GM23248 (cell line): ENCODE results near the gene TSEN2. TPM values are rescaled to one million over a fixed set of nuclear protein-coding genes. Genes with fewer than 3 reads are reported as not detected.

Experiments used
- DNase-seq: peaks from one replicate; pipeline ENCODE4 v3.0.0-alpha.2; 2015
- H2AFZ ChIP-seq: fragments of 200-600 bp; sonication (generic); 2 replicates; pipeline ENCODE4 v1.6.1; 2016; ENCODE audit warnings: antibody characterized with exemption
- H3F3A ChIP-seq: fragments of 200-600 bp; sonication (generic); 2 replicates; pipeline ENCODE4 v1.6.1; 2016; ENCODE audit warnings: mild to moderate bottlenecking, antibody characterized with exemption, mixed run types; ENCODE audit not compliant: insufficient read depth
- H3K27ac ChIP-seq: fragments of 200-600 bp; sonication (generic); 2 replicates; pipeline ENCODE4 v1.5.1; 2016; ENCODE audit warnings: mild to moderate bottlenecking
- H3K27me3 ChIP-seq: fragments of 200-600 bp; sonication (generic); replicated peaks from 2 replicates; pipeline ENCODE4 v1.6.1; 2016; ENCODE audit warnings: mild to moderate bottlenecking; ENCODE audit not compliant: insufficient read depth
- H3K36me3 ChIP-seq: fragments of 200-600 bp; sonication (generic); 2 replicates; pipeline ENCODE4 v1.6.1; 2016; ENCODE audit warnings: low read depth, mild to moderate bottlenecking
- H3K4me1 ChIP-seq: fragments of 200-600 bp; sonication (generic); 2 replicates; pipeline ENCODE4 v1.6.1; 2016; ENCODE audit warnings: mild to moderate bottlenecking; ENCODE audit not compliant: insufficient read depth
- H3K4me2 ChIP-seq: fragments of 200-600 bp; sonication (generic); one replicate; pipeline ENCODE4 v1.6.1; 2016; ENCODE audit warnings: mild to moderate bottlenecking; ENCODE audit not compliant: unreplicated experiment
- H3K4me3 ChIP-seq: fragments of 200-600 bp; sonication (generic); 2 replicates; pipeline ENCODE4 v1.5.1; 2016; ENCODE audit warnings: mild to moderate bottlenecking
- H3K79me2 ChIP-seq: fragments of 200-600 bp; sonication (generic); 2 replicates; pipeline ENCODE4 v1.6.1; 2016; ENCODE audit warnings: mild to moderate bottlenecking; ENCODE audit not compliant: insufficient read depth
- H3K9ac ChIP-seq: fragments of 200-600 bp; sonication (generic); 2 replicates; pipeline ENCODE4 v1.6.1; 2016; ENCODE audit warnings: mild to moderate bottlenecking
- H3K9me2 ChIP-seq: fragments of 200-600 bp; sonication (generic); 2 replicates; pipeline ENCODE4 v1.6.1; 2016; ENCODE audit warnings: mixed run types, mild to moderate bottlenecking, moderate library complexity; ENCODE audit not compliant: insufficient read depth
- H3K9me3 ChIP-seq: fragments of 200-600 bp; sonication (generic); one replicate; pipeline ENCODE4 v1.6.1; 2017; ENCODE audit warnings: low read depth
- H4K20me1 ChIP-seq: fragments of 200-600 bp; sonication (generic); 2 replicates; pipeline ENCODE4 v1.6.0; 2016; ENCODE audit not compliant: insufficient read depth
- EZH2 ChIP-seq: fragments of 200-600 bp; sonication (generic); IDR thresholded peaks from 2 replicates; pipeline ENCODE4 v1.6.1; 2018; ENCODE audit warnings: antibody characterized with exemption, mild to moderate bottlenecking; ENCODE audit not compliant: insufficient read depth, poor library complexity, severe bottlenecking
- EZH2phosphoT487 ChIP-seq: fragments of 200-600 bp; sonication (generic); IDR thresholded peaks from 2 replicates; pipeline ENCODE4 v1.6.1; 2018; ENCODE audit warnings: antibody characterized with exemption, moderate library complexity, mild to moderate bottlenecking, low read depth; ENCODE audit not compliant: insufficient read depth
- WGBS, 2 experiments: methylation state at CpG; one replicate each; pipeline ENCODE4 v1.1.6; 2015 to 2017; ENCODE audit warnings: low lambda C conversion rate in 2 of 2, low coverage in 1 of 2; ENCODE audit errors: missing lambda C conversion rate in 2 of 2; 5-methylcytosine and 5-hydroxymethylcytosine counted together
- in situ Hi-C: fragments of 300-500 bp; cut with MboI; formaldehyde crosslinking; loops from 2 replicates; pipeline ENCODE4 v1.15.0; 2020
- polyA plus RNA-seq: library from polyadenylated mRNA; unstranded; fragments of >200 nt; fragmentation: Nextera tagmentation; extraction: Ambion mirVana; gene quantifications from 2 replicates; pipeline ENCODE4 v1.2.1, GENCODE V29; 2016
- total RNA-seq: library from RNA; depleted of rRNA; stranded (reverse); fragments of >200 nt; shearing (Covaris generic); gene quantifications from 2 replicates; pipeline ENCODE4 v1.2.3, GENCODE V29; 2014

TSEN2 gene
- total and polyA plus RNA-seq, 2 experiments from 2014 or later, result 9.6 to 13.6 TPM

DNA sequence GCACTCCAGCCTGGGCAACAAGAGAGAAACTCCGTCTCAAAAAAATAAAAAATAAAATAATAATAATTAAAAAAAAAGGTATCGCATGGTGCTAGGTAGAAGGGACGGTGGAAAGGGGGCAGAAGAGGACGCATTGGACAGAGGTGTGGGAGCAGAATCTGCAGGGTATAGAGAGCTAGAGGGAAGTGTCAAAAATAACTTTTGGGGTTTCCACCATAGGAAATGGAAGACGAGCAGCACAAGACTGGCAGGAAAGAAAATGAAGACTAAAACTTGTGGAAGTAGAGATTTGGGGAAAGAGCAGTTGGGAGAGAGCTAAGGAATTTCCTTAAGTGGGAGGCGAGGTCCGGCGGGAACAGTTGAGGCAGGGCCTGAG is 72.0 kb downstream of the TSEN2 start:
- H3K9me2 ChIP-seq, result no peaks in the 10 kb centered on the region
- H4K20me1 ChIP-seq, result peaks cover 15% of the 10 kb centered on the region; the same call in 1 of the 2 replicates
- peaks cover 20% of the 10 kb centered on the region for H3K4me1 ChIP-seq
- H3K4me2 ChIP-seq, result peak overlapping the region; percentile 98
- DNase-seq, result no peak
- H3K79me2 ChIP-seq, result peaks cover 40% of the 10 kb centered on the region
- no peaks in the 10 kb centered on the region for H3K36me3 ChIP-seq
- H3K27me3 ChIP-seq, result no peaks in the 10 kb centered on the region
- peak overlapping the region; percentile 95 for H3K27ac ChIP-seq
- peak overlapping the region; percentile 97 for H2AFZ ChIP-seq
- no peak for TF ChIP-seq EZH2
- TF ChIP-seq EZH2phosphoT487, result no peak
- peak overlapping the region; percentile 93 for H3K9ac ChIP-seq
- 1 to 4% methylated on average over 8 of the region's 8 CpGs for WGBS, 2 experiments
- peaks cover 23% of the 10 kb centered on the region for H3F3A ChIP-seq
- H3K9me3 ChIP-seq, result no peaks in the 10 kb centered on the region
- peak overlapping the region; percentile 86 for H3K4me3 ChIP-seq
- in situ Hi-C loops, result no loop called here

DNA sequence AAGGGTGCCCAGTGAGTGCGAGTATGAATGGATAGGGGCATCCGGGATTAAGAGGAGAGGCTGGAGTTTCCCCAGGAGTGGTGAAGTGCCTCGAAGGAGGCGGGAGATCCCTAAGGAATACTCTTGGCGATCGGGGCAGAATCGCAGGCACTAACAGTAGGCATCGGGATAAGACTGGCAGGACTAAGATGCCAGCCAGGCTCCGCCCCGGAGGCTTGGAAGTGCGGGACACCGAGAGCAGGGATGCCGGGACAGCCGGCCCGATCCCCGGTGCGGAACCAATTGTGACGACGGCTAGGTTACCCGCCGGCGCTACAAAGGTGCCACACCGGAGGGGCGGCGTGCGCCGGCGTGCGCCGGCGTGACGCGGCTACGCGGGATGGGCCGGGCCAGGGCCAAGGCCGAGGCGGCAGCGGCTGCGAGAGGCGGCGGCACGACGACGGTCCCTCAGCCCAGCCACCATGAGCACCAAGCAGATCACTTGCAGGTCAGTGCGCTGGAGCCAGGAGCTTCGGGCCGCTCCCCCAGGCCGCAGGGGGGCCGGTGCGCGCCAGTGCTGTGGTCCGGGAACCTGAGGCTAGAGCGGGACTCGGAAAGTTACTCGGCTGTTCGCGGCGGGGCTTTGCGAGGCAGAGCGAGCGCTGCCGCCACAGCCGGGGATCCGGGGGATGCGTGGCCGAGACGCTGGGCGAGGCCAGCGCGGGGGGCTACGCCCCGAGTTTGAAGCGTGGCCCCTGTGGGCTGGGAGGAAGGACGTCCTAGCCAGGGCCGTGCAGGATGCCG is 72.6 kb downstream of the TSEN2 start, which contains the start of gene MKRN2:
Gene MKRN2, plus strand, starts transcription at position 398 of the 783 bp plus-strand sequence. Its CDS starts 64 bp downstream, at position 462.
- in situ Hi-C loops, result no loop called here
- WGBS, 2 experiments, result 1% methylated on average over 64 to 73 of the region's 77 CpGs
- DNase-seq, result peak; percentile 93
- Histone ChIP-seq H2AFZ (peak within 1 kb of the TSS; percentile 97), H3K4me1 (peaks cover 20% of the 10 kb centered on the region), H3K27ac (peak within 1 kb of the TSS; percentile 95), H3K4me2 (peak within 1 kb of the TSS; percentile 98), H3K9me3 (no peaks in the 10 kb centered on the region), H3K79me2 (peaks cover 46% of the 10 kb centered on the region), H3K36me3 (no peaks in the 10 kb centered on the region), H3K9ac (peak within 1 kb of the TSS; percentile 93), H3F3A (peaks cover 23% of the 10 kb centered on the region), H3K27me3 (no peaks in the 10 kb centered on the region), H3K9me2 (no peaks in the 10 kb centered on the region), H4K20me1 (peaks cover 17% of the 10 kb centered on the region; the same call in 1 of the 2 replicates), H3K4me3 (peak within 1 kb of the TSS; percentile 86)
- TF ChIP-seq EZH2phosphoT487 (no peak), EZH2 (no peak)

DNA sequence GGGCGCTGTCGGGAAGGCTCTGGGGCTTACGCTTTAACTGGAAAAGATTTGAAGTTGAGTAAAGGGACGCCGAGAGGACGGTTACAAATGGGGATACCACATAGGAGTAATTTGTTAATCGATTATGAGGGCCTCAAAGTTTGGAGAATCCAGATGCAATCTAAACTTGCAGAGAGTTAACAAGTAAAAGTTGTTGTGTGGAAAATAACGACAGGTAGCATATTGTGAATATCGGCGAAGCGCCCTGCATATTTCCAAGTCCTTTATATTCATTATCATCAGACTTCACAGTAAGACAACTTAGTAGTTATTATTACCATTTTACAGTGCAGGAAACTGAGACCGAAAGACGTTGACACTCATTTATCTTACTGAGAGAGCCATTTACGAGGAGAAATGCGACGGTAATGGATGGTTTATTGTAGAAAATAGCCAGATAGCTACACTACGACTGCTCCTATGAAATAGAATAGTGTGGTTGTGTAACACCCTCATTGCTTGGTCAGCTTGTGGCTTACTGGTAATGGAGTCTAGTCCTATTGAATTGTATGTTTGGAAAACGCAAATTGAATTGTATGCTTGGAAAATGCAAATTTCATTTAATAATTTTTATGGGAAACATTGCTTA is 73.3 kb downstream of the TSEN2 start:
- peak; percentile 76 for DNase-seq
- H3K9me2 ChIP-seq, result no peaks in the 10 kb centered on the region
- peak overlapping the region; percentile 95 for H3K27ac ChIP-seq
- peaks cover 23% of the 10 kb centered on the region for H3F3A ChIP-seq
- no peaks in the 10 kb centered on the region for H3K36me3 ChIP-seq
- peaks cover 20% of the 10 kb centered on the region for H3K4me1 ChIP-seq
- H3K4me3 ChIP-seq, result peak overlapping the region; percentile 86
- 1% methylated on average over 18 of the region's 18 CpGs for WGBS, 2 experiments
- peaks cover 17% of the 10 kb centered on the region; the same call in 1 of the 2 replicates for H4K20me1 ChIP-seq
- peak overlapping the region; percentile 93 for H3K9ac ChIP-seq
- TF ChIP-seq EZH2 (no peak), EZH2phosphoT487 (no peak)
- peak overlapping the region; percentile 97 for H2AFZ ChIP-seq
- no peaks in the 10 kb centered on the region for H3K27me3 ChIP-seq
- H3K4me2 ChIP-seq, result peak overlapping the region; percentile 98
- no peaks in the 10 kb centered on the region for H3K9me3 ChIP-seq
- in situ Hi-C loops, result no loop called here
- peaks cover 53% of the 10 kb centered on the region for H3K79me2 ChIP-seq

DNA sequence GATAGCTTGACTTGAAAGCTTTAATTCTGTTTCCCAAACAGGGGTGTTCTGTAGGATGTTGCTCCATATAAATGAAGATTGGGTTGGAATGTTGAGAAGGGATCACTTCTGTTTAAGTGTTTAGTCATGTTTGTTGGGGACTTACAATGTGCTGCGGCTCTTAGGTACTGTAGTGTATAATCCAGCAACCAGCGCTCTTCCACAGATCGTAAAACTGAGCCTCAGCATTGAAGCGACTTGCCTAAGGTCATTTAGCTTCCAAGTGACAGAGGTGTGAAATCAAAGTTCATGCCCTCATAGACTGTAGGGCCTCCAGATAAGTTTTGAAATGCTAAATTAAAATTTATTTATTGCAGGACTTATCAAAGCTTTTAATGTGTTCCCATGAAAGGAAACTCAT is 74.4 kb downstream of the TSEN2 start:
- peak overlapping the region; percentile 86 for H3K4me3 ChIP-seq
- H3K9ac ChIP-seq, result peak overlapping the region; percentile 93
- H4K20me1 ChIP-seq, result peaks cover 17% of the 10 kb centered on the region; the same call in 1 of the 2 replicates
- H2AFZ ChIP-seq, result no peak overlapping the region
- H3K27ac ChIP-seq, result peak overlapping the region; percentile 95; the same call in 1 of the 2 replicates
- no peak for DNase-seq
- H3K9me3 ChIP-seq, result no peaks in the 10 kb centered on the region
- no peaks in the 10 kb centered on the region for H3K9me2 ChIP-seq
- H3F3A ChIP-seq, result peaks cover 23% of the 10 kb centered on the region
- no peaks in the 10 kb centered on the region for H3K27me3 ChIP-seq
- H3K79me2 ChIP-seq, result peaks cover 64% of the 10 kb centered on the region
- no peaks in the 10 kb centered on the region for H3K36me3 ChIP-seq
- peak overlapping the region; percentile 98 for H3K4me2 ChIP-seq
- peaks cover 27% of the 10 kb centered on the region for H3K4me1 ChIP-seq
- in situ Hi-C loops, result no loop called here
- 83 to 86% methylated on average over 4 of the region's 4 CpGs for WGBS, 2 experiments
- no peak for TF ChIP-seq EZH2phosphoT487
- TF ChIP-seq EZH2, result no peak
